ENCODE measurements around the gene PPEF2. TPM values are rescaled to one million over a fixed set of nuclear protein-coding genes. Genes with fewer than 3 reads are reported as not detected.

PPEF2 gene
- total RNA-seq, 3 donors from 2014 or later (not counting 1 experiment from before 2014, with no cell fraction given): 0.21 to 0.33 (median 0.32) TPM

- Histone ChIP-seq H3K4me1 (ENCODE audit: control insufficient read depth, insufficient read depth, low read length) (no peaks in the 10 kb centered on the region), H3K4me3 (ENCODE audit: low read length) (no peak overlapping the region), H3K27ac (ENCODE audit: low read length) (no peak overlapping the region), H3K27me3 (ENCODE audit: control insufficient read depth, insufficient read depth, low read length) (no peaks in the 10 kb centered on the region), H3K9me3 (ENCODE audit: control insufficient read depth, insufficient read depth, low read length) (no peaks in the 10 kb centered on the region), H3K36me3 (ENCODE audit: control insufficient read depth, insufficient read depth, low read length) (no peaks in the 10 kb centered on the region)
- Mint-ChIP-seq H3K9me3 (no peaks in the 10 kb centered on the region), H3K4me1 (no peaks in the 10 kb centered on the region), H3K27me3 (ENCODE audit: low read depth in 2 of 2) (no peaks in the 10 kb centered on the region), H3K27ac (no peak overlapping the region), H3K4me3 (no peak overlapping the region), H3K36me3 (no peaks in the 10 kb centered on the region)
- DNase-seq: no peak
- intact Hi-C loops (cut with micrococcal nuclease): no loop called here
- WGBS (ENCODE audit: insufficient coverage): 52% methylated on average over 2 of the region's 2 CpGs
- TF ChIP-seq CTCF (IDR thresholded peaks at IDR 0.05): no peak
- ATAC-seq: no peak
These were observed 78.4 kb downstream of the PPEF2 start for GRCh38 chr4:75823812-75824211.

GRCh38 chr4:75822416-75822815 is 79.8 kb downstream of the PPEF2 start:
- Mint-ChIP-seq H3K27ac (no peak overlapping the region), H3K36me3 (no peaks in the 10 kb centered on the region), H3K9me3 (no peaks in the 10 kb centered on the region), H3K4me3 (no peak overlapping the region), H3K4me1 (no peaks in the 10 kb centered on the region), H3K27me3 (ENCODE audit: low read depth in 2 of 2) (no peaks in the 10 kb centered on the region)
- no peaks in the 10 kb centered on the region for H3K27me3 ChIP-seq (ENCODE audit: control insufficient read depth, insufficient read depth, low read length)
- no peak overlapping the region for H3K27ac ChIP-seq (ENCODE audit: low read length)
- H3K4me1 ChIP-seq (ENCODE audit: control insufficient read depth, insufficient read depth, low read length): no peaks in the 10 kb centered on the region
- H3K9me3 ChIP-seq (ENCODE audit: control insufficient read depth, insufficient read depth, low read length): no peaks in the 10 kb centered on the region
- TF ChIP-seq CTCF (IDR thresholded peaks at IDR 0.05): no peak
- 91% methylated on average over 5 of the region's 5 CpGs for WGBS (ENCODE audit: insufficient coverage)
- intact Hi-C loops (cut with micrococcal nuclease): no loop called here
- DNase-seq: no peak
- no peaks in the 10 kb centered on the region for H3K36me3 ChIP-seq (ENCODE audit: control insufficient read depth, insufficient read depth, low read length)
- H3K4me3 ChIP-seq (ENCODE audit: low read length): no peak overlapping the region
- no peak for ATAC-seq

- WGBS (ENCODE audit: insufficient coverage): 94% methylated on average over 5 of the region's 5 CpGs
- H3K4me1 ChIP-seq (ENCODE audit: control insufficient read depth, insufficient read depth, low read length): no peaks in the 10 kb centered on the region
- Mint-ChIP-seq H3K27ac (no peak overlapping the region), H3K4me3 (no peak overlapping the region), H3K27me3 (ENCODE audit: low read depth in 2 of 2) (no peaks in the 10 kb centered on the region), H3K36me3 (no peaks in the 10 kb centered on the region), H3K9me3 (no peaks in the 10 kb centered on the region), H3K4me1 (no peaks in the 10 kb centered on the region)
- H3K27me3 ChIP-seq (ENCODE audit: control insufficient read depth, insufficient read depth, low read length): no peaks in the 10 kb centered on the region
- no peak overlapping the region for H3K27ac ChIP-seq (ENCODE audit: low read length)
- no peak overlapping the region for H3K4me3 ChIP-seq (ENCODE audit: low read length)
- no peaks in the 10 kb centered on the region for H3K9me3 ChIP-seq (ENCODE audit: control insufficient read depth, insufficient read depth, low read length)
- H3K36me3 ChIP-seq (ENCODE audit: control insufficient read depth, insufficient read depth, low read length): no peaks in the 10 kb centered on the region
- no peak for TF ChIP-seq CTCF (IDR thresholded peaks at IDR 0.05)
- DNase-seq (no peak), ATAC-seq (no peak)
- intact Hi-C loops (cut with micrococcal nuclease): no loop called here
These were observed 80.3 kb downstream of the PPEF2 start for GRCh38 chr4:75821966-75822365.

GRCh38 chr4:75821216-75821615 is 81.0 kb downstream of the PPEF2 start:
- H3K27me3 ChIP-seq (ENCODE audit: control insufficient read depth, insufficient read depth, low read length): no peaks in the 10 kb centered on the region
- no peak overlapping the region for H3K4me3 Mint-ChIP-seq
- H3K36me3 Mint-ChIP-seq: no peaks in the 10 kb centered on the region
- intact Hi-C loops (cut with micrococcal nuclease): no loop called here
- H3K27ac Mint-ChIP-seq: no peak overlapping the region
- DNase-seq: no peak
- WGBS (ENCODE audit: insufficient coverage): 83% methylated on average over 1 of the region's 3 CpGs
- TF ChIP-seq CTCF (IDR thresholded peaks at IDR 0.05): no peak
- no peaks in the 10 kb centered on the region for H3K9me3 ChIP-seq (ENCODE audit: control insufficient read depth, insufficient read depth, low read length)
- no peak overlapping the region for H3K4me3 ChIP-seq (ENCODE audit: low read length)
- H3K27me3 Mint-ChIP-seq (ENCODE audit: low read depth in 2 of 2): no peaks in the 10 kb centered on the region
- no peaks in the 10 kb centered on the region for H3K4me1 ChIP-seq (ENCODE audit: control insufficient read depth, insufficient read depth, low read length)
- no peaks in the 10 kb centered on the region for H3K36me3 ChIP-seq (ENCODE audit: control insufficient read depth, insufficient read depth, low read length)
- no peaks in the 10 kb centered on the region for H3K4me1 Mint-ChIP-seq
- H3K9me3 Mint-ChIP-seq: no peaks in the 10 kb centered on the region
- H3K27ac ChIP-seq (ENCODE audit: low read length): no peak overlapping the region
- no peak for ATAC-seq

Data from natural killer cell (primary cell).